Activated T-cell treated with anti-CD3 and anti-CD28 coated beads for 48 hours (primary cell): ENCODE results near the gene PRR36.
"Not testable (repeated sequence)": the region's sequence is repeated elsewhere in the genome, so short reads cannot be mapped to it uniquely, and the experiment has no call there.

ENCODE experiments used
- DNase-seq: peaks from one replicate; pipeline ENCODE4 v3.0.0-alpha.2; 2020; ENCODE audit warnings: low read depth

PRR36 gene

DNA sequence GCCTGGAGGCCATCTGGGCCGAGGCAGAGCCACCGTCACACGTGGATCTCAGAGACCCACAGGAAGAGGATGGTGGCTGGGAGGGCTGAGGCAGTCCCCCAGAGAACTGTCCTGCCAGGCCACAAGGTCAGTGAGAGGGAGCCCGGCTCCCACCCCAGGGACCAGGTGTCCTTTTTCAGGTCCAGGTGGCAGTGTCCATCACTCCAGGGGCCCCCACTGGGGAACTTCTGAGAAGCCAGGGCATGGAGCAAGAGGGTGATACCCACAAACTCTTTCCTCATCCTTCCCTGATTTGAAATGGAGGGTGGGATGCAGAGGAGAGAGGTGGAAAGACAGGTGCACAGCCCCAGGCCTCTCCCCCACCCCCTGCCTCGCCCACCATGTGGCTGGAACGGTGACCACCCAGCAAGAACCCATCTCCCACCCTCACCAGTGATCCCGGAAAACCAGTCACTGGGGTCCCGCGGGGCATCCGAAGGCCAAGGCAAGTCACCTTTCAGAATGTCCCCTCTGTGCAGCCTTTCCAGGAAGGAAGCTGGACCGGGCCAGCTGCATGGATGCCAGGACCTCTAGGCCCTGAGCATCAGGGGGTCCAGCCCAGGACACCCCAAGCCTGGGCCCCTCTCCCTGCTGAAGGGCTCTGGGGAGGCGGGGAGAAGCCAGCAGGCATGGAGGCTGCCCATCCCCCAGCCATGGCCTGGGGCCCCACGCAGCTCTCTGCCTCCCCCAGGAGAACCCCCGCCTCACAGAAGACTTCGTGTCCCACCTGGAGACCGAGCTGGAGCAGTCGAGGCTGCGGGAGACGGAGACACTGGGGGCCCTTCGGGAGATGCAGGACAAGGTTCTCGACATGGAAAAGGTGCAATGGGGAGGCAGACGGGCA, 14.1 kb downstream of the PRR36 start:
- DNase-seq = no peak

DNA sequence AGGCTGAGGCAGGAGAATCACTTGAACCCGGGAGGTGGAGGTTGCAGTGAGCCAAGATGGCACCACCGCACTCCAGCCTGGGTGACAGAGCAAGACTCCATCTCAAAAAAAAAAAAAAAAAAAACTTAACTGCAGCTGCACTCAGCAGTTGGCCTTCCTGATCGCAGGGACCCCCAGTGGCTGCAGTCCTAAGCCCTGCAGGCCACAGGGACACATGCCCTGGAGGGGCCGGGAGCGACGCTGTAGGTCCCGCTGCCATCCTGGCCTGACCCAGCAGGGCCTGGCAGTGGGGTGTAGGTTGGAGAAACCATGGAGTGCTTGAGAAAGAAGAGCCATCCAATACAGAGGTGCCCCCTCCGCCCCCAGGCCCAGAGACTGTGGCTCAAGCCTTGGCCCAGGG, 15.1 kb downstream of the PRR36 start:
- not testable (repeated sequence) for DNase-seq

DNA sequence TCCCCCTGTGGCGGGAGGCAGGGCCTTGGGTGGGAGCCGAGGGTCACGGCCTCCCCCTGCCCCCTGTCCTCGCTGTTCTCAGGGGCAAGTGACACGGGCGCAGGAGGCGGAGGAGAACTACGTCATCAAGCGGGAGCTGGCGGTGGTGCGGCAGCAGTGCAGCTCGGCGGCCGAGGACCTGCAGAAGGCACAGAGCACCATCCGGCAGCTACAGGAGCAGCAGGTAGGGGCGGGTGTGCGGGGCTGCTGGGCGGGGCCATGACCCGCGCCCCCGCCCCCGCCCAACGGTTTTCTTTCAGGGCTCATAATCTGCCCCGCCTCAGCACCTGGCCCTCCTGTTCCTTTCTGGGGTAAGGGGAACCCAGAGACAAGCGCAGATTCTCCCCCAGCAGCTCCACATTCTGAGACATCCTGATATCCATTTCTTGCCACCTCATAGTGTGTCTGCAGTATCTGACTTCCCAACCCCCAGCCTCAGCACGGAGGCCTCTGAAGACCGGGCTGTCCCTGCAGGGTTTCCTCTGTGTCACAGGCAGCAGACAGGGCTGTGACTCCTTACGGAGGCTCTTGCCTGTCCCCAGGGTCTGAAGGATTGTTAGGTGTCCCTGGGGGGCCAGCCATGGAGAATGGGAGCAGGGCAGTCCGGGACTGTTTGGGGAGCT, 15.9 kb downstream of the PRR36 start:
- no peak for DNase-seq

DNA sequence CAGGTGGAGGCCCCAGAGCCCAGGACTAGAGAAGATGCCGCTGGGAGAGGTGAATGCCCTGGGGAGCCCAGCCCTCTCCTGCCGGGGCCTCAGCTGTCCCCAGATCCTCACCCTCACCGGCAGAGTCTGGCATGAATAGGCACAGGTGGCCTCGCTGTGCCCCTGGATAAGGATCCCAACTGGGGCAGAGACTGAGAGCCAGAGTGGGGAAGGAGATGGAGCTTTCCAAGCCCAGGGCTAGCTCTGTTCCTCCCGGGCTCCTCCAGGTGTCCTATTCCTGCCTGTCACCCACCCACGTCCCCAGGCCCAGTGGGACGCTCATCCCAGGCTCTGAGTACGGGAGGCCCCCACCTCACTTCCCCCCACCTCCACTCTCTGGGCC, 16.5 kb downstream of the PRR36 start:
- no peak for DNase-seq

DNA sequence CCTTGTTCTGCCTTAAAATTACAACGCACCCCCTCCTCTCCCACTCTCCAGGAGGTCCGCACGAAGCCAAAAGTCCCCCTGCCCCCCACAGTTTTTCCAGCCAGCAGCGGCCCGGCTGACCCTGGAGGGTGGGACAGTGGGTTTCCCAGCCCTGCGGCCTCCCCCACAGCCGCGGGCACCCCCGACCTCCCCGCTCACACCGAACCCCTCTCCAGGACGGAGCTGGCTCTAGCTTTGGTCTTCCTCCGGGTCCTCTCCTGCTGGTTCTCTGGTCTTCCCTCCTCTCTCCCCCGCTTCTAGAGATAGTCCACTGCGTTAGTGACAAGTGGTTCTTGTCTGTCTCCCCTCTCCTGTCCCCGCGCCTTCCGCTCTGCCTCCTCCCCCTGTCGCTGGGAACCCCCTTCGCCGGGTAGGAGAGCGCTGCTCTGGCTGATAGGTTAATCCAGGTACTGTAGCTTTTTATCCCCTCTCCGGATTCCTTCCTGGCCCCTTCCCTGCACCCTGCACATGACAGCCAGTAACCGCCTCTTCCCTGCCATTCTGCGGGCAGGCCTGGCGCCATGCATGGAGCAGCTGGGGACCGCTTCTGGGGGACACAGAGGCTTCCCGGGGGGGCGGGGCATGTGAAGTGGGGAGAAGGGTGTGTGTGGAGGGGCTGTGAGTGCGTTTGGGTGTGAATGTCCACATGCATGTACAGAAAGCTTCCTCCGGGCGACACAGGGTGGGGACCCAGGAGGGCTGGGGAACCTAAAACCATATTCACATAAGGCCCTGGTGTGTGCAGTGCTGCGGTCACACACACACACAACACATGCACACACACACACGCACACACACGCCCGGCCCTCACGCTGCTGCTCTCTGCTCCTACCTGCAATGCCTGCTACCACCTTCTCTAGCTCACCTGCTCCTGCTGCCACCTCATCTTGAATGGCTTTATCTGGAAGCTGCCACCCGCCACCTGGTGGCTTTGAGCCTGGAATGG, 17.2 kb downstream of the PRR36 start:
- no peak for DNase-seq

DNA sequence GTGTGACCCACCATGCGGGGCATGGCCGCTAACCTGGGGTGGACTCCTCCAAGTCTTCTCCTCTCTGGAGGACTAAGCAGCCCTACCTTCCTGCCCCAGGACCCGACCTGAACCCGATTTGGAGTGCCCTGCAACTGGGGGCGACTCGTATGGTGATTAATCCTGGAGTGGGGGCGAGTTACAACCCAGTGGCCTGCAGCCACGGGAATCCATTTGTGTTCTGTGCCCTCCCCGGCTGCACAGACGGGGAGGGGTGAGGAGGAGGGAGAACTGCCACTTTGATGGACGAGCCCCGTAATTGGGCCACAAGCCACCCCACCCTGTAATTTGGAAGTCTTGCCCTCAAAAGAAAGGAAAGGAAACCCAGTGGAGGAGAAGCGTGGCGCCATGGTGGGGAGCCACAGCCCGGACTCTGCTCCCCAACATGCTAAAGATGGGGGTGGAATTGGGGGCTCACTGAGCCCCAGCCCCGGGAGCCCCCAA, 18.0 kb downstream of the PRR36 start:
- no peak for DNase-seq

DNA sequence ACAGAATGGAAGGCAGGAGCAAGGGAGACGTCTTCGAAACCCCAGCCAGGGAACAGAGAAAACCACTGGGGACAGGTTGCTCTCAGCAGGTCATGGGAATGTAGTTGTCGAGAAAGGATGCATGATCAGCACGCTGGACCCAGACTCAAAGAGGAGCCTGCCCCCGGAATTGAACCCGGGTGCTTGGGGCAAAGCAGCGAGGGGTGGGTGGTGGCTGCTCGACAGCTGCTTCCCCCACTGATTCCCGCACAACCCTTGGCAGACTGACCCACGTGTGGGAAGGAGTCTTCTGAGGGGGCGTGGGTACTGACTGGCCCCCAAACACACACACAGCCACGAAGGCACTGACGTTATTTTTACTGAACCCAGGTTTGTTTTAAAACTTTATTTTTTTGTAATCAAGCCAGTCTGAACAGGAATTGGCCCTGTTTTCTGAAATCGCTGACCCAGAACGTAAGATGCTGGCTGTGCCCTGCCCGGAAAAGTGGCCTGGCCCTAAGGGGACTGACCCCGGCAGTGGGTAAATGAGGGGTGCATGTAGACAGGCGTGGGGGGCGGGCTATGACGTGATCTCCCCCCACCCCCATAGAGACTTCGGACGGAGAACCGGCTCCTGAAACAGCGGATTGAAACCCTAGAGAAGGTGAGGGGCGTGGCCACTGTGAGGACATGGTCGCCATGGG, 18.6 kb downstream of the PRR36 start:
- DNase-seq = no peak

DNA sequence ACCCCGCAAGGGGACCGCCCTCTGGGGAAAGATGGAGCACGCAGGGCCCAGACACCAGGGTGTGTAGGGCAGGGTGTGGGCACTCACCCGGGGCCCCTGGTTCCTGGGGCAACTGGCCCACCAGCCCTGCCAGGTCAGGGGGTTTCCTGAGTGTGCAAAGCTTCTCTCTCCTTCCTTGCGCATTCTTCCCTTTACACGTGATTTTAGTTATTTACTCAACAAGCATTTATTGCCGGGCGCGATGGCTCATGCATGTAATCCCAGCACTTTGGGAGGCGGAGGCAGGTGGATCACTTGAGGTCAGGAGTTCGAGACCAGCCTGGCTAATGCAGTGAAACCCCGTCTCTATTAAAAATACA, 20.4 kb downstream of the PRR36 start:
- DNase-seq = no peak

DNA sequence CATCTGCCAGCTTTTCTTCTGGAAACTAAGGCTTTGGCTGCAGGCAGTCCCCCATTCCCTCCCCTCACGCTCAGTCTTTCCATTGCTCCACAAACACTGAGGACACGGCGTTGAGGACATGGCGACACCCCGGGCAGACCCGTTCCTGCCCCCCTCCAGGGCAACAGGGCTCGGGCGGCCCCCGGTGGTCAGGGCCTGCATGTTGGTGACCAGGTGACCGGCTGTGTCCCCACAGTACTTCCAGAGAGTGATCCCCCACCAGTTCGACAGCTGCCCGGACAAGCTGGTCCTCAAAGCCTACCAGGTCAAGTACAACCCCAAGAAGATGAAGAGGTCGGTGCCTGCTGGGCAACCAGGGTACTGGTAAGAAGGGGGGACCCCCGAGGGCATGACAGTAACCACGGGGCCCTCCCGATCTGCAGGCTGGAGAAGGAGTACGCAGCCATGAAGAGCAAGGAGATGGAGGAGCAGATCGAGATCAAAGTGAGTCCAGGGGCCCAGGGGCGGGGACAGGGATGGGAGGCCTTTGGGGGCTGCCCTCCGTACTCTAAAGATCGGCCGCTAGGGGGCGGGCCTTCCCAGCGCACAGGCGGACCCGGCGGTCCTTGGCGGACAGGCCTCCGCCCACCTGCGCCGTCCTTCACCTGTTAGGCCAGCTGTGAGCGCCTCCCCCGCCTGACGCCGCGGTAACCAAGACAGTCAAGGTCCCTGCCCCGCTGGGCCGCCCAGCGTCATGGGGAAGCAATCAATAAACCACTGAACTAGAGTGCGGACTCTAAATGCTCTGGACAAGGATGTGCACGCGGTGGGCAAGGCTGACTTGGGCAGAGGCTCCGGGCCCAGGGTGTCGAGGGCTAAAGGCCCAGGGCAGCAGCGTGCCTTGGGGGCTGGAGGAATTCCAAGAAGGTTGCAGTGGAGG, 21.1 kb downstream of the PRR36 start:
- peak; percentile 68 for DNase-seq

DNA sequence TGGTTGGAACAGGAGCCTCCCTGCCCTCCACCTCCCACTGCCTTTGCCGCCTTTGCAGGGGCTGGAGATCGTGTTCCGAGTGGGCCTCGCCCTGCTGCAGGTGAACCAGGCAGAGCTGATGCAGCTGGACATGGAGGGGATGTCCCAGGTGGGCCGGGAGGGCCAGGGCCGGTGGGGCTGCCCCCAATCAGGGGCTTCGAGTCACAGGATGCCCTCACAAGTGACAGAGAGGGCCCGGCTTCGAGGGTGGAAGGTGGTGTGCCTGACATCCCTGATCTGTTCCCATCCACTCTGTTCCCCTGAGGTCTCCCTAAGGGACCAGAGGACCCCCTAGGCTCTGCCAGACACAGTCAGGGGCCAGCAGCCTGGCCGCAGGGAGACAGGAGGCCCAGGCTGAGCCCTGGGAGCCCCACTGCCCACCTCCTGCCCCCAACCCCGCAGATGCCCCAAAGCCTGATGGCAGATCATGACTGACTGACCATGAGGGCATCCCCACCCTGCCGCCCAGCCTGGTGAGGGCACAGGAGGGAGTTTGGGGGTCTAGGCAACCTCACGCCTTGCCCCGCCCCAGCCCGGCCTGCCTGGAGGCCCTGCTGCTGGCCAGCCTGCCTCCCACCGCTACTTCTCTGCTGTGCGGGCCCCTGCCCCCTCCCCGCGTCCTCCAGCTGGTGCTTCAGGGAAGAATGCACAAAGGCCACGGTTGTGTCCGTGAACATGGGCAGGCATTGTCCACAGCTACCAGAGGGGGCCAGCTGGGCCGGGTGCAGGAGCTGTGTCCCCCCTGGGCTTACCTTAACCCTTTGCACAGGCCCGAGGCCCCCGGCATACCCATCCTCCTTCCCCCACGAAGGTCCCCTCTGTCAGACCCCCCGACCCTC, 22.3 kb downstream of the PRR36 start:
- no peak for DNase-seq

DNA sequence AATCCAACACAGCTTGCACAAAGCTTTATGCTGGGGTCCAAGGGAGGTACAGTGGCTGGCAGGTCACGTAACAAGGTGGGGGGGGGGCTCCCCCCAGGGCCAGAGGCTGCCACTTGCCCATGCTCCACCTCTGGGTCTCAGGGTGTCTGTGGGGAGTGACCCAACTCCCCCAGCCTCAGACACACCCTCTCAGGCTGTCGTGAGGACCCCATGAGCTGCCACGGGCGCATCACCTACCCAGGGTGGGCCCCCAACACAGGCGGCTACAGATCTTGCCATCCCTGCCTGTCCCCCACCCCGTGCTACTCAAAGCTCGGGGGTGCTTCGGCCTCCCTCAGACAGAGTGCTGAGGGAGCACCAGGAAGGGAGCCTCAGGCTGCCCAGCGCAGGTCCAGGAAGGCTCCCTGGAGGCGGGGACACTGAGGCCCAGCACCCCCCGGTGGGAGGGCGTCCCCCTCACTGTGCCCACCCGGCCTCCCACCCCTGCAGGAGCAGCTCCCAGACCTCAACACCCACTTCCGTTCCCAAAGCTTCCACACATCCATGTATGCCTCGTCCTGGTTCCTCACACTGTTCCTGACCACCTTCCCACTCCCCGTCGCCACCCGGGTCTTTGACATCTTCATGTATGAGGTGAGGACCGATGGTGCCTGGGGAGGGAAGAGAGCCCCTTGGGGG, 23.1 kb downstream of the PRR36 start:
- DNase-seq = no peak

DNA sequence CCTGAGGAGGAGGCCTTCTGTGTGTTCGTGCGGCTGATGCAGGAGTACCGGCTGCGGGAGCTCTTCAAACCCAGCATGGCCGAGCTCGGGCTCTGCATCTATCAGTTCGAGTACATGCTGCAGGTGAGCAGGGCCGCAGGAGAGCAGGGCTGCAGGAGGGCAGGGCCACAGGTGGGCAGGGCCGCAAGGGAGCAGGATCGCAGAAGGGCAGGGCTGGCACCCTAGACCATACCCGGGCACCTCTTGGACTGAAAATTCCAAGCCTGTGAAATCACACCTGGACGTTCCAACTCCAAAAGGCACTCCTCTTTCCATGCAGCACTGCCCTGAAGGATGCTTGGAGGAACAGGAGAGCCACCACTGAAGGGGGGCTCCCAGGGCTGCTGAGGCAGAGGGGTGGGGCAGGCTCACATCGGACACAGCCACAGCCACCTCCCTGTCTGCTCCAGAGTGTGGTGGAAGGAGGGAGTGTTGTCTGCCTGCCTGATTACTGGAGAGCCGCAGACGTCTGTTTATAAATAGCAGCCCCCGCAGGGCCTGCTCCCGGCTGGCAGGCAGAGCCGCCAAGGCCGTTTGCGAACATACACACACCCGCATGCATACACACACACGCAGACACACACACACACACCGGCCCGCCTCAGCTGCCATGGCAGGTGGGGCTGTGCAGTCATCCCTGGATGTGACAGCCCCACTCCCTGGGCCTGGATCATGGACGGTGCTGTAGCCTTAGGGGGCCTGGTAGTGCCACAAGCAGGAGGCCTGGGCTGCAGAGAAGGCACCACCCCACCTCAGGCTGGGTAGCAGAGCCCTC, 24.0 kb downstream of the PRR36 start:
- no peak for DNase-seq

DNA sequence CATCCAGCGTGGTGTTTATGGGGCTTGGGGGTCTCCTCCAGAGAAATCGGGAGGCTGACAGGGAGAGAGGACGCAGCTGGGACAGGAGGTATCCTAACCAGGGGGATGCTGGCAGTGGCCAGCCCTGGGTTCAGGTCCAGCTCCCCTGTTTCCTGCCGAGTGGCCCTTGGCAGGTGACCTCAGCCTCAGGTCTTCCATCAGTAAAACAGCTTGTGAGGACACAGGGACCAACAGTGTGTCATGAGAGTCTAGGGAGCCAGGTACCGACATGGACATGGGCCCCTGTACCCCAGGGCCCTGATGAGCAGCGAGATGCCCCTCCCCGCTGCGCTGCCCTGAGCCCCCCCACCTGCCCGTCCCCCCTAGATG, 24.6 kb downstream of the PRR36 start:
- no peak for DNase-seq

DNA sequence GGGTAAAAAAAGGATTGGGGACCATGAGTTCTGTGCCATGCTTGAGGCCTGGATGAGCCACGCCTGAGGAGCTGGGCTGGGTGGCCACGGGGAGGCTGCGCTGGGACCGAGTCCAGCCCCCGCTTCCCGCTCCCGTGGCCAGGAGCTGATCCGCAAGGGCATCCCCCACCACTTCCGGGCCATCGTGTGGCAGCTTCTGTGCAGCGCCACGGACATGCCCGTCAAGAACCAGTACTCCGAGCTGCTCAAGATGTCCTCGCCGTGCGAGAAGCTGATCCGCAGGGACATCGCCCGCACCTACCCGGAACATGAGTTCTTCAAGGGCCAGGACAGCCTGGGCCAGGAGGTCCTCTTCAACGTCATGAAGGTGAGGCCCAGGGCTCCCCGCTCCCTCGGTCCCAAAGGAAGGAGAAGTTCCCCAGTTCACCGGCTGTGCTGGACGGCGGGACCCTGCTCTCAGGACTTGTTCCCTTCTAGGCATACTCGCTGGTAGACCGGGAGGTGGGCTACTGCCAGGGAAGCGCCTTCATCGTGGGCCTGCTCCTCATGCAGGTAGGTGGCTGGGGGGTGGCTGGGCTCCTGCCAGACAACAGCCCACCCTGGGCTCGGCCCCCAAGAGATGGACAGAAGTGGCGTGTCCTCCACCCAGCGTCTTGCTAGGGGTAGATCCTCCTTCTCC, 25.3 kb downstream of the PRR36 start:
- no peak for DNase-seq

DNA sequence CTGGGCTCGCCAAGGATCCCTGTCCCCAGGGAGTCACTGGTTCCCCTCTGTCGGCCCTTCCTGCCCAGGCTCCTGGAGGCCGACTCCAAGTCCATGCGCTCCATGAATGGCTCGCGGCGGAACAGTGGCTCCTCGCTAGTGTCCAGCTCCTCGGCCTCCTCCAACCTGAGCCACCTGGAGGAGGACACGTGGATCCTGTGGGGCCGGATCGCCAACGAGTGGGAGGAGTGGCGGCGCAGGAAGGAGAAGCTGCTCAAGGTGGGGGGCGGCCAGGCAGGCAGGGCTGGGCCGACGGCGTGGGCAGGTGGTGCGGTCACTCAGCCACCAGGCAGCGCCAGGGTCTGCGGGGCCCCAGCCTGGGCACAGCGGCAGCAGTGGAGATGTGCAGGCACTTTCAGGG, 26.5 kb downstream of the PRR36 start:
- DNase-seq = no peak

DNA sequence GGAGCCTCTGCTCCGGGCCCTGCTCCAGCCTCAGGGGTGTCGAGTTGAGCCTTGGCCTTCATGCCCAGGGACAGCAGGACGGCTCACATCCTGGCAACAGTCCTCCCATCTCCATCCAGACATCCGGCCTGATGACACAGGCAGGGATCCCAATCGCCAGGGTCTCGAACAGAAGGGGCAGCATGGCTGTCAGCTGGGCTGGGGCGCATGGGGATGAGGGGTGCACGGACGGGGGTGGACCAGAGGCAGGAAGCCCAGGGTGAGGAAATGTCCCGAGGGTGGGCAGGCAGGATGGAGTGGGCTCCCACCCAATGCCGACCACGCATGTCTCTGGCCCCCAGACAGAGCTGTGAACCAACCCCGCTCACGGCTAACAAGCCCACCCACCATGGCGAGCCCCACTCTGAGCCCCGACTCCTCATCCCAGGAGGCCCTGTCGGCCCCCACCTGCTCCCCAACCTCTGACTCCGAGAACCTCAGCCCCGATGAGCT, 28.0 kb downstream of the PRR36 start:
- DNase-seq = no peak

DNA sequence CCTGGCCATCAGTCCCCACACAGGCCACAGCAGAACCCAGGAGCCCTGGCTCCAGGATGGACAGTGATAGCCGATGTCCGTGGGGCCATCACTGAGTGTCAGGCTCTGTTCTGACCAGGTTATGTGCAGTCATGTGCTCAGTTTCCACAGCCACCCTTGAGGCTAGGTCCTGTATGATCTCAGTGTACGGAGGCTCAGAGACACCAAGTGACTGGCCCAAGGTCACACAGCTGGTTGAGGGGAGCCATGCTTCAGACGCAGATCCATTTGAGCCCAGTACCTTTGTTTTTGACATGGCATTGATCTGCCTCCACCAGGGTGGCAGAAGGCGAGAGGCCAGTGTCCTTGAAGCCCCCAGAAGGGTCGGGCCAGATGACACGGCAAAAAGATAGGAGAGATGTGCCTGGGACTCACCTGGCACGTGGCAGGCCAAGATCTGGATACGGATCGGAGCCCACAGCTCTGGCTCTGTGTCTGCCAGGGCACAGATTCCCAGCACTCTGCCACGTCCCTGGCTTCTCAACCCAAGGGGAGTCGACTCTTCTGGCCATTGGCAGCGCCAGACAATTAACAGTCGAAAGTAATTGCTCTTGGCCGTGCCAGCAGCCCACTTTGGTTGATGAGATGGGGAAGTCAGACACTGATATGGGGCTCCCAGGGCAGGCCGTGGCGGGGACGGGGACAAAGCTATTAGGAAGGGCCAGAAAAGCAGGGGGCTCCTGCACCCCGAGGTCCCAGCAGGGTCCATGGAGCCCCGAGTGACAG, 28.6 kb downstream of the PRR36 start:
- no peak for DNase-seq
